ENCODE results near the gene ZNF646. TPM values are rescaled to one million over a fixed set of nuclear protein-coding genes. Genes with fewer than 3 reads are reported as not detected.
A peak's percentile ranks its signal among the peaks of the same experiment; 100 is the strongest.

Gene ZNF646
- total RNA-seq, 1 donor = 18.5 TPM

DNA sequence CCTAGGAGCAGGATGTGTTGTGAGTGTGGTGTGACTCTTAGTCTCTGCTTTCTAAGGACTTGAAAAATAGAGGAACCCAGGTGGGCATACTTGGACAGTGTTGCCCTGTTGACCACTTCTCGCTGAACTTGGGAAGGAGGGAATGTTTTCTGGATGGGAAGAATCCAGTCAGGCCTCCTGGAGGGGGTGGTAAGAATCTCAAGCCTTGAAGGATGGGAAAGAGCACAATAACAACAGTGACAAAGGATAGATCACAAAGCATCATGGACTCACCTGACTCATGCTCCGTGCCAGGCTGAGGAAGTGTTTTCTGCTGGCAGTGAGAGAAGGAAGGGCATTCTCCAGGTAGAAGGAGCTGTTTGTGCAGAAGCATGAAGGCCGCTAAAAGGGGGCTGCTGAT lies 51.6 kb downstream of the ZNF646 start:
- Histone ChIP-seq H3K4me2 (ENCODE audit: insufficient read depth, low read length) (no peak overlapping the region), H2AFZ (ENCODE audit: low read length) (no peak overlapping the region), H3K27ac (ENCODE audit: low read depth, low read length) (no peak overlapping the region), H3K4me1 (ENCODE audit: insufficient read depth, low read length) (no peaks in the 10 kb centered on the region), H3K79me2 (ENCODE audit: insufficient read depth, low read length) (no peaks in the 10 kb centered on the region), H3K4me3 (ENCODE audit: insufficient read depth, low read length) (no peak overlapping the region), H3K27me3 (ENCODE audit: insufficient read depth, low read length) (no peaks in the 10 kb centered on the region), H4K20me1 (ENCODE audit: insufficient read depth, low read length) (no peaks in the 10 kb centered on the region), H3K36me3 (ENCODE audit: insufficient read depth, low read length) (peaks cover 26% of the 10 kb centered on the region), H3K9me3 (ENCODE audit: low read depth, low read length) (no peaks in the 10 kb centered on the region)
- TF ChIP-seq, protein P1, sequence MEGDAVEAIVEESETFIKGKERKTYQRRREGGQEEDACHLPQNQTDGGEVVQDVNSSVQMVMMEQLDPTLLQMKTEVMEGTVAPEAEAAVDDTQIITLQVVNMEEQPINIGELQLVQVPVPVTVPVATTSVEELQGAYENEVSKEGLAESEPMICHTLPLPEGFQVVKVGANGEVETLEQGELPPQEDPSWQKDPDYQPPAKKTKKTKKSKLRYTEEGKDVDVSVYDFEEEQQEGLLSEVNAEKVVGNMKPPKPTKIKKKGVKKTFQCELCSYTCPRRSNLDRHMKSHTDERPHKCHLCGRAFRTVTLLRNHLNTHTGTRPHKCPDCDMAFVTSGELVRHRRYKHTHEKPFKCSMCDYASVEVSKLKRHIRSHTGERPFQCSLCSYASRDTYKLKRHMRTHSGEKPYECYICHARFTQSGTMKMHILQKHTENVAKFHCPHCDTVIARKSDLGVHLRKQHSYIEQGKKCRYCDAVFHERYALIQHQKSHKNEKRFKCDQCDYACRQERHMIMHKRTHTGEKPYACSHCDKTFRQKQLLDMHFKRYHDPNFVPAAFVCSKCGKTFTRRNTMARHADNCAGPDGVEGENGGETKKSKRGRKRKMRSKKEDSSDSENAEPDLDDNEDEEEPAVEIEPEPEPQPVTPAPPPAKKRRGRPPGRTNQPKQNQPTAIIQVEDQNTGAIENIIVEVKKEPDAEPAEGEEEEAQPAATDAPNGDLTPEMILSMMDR (IDR thresholded peaks at IDR 0.05; ENCODE audit: extremely low read depth, low read depth, low read length) = no peak
- DNase-seq (ENCODE audit: insufficient read length, low spot score, missing footprints) = no peak

DNA sequence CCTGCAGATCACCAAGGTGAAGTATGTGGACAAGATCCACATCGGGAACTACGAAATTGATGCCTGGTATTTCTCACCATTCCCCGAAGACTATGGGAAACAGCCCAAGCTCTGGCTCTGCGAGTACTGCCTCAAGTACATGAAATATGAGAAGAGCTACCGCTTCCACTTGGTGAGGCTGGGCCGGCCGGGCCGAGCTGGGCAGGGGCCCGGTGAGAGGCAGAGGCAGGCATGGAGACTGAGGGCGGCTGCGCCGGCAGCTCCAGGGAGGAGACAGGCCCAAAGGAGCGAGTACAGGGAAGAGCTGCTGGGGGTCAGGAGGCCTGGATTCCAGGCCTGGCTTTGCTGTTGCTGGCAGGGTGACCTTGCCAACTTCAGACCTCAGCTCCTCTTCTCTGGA lies 53.0 kb downstream of the ZNF646 start:
- H3K4me1 ChIP-seq (ENCODE audit: insufficient read depth, low read length) = no peaks in the 10 kb centered on the region
- H3K27ac ChIP-seq (ENCODE audit: low read depth, low read length) = no peak overlapping the region
- no peaks in the 10 kb centered on the region for H3K27me3 ChIP-seq (ENCODE audit: insufficient read depth, low read length)
- peak; percentile 50 for DNase-seq (ENCODE audit: insufficient read length, low spot score, missing footprints)
- no peak overlapping the region for H3K4me3 ChIP-seq (ENCODE audit: insufficient read depth, low read length)
- no peaks in the 10 kb centered on the region for H4K20me1 ChIP-seq (ENCODE audit: insufficient read depth, low read length)
- no peaks in the 10 kb centered on the region for H3K79me2 ChIP-seq (ENCODE audit: insufficient read depth, low read length)
- H3K4me2 ChIP-seq (ENCODE audit: insufficient read depth, low read length) = no peak overlapping the region
- peaks cover 13% of the 10 kb centered on the region for H3K36me3 ChIP-seq (ENCODE audit: insufficient read depth, low read length)
- no peak overlapping the region for H2AFZ ChIP-seq (ENCODE audit: low read length)
- TF ChIP-seq, protein P1 (IDR thresholded peaks at IDR 0.05; ENCODE audit: extremely low read depth, low read depth, low read length) = no peak
- no peaks in the 10 kb centered on the region for H3K9me3 ChIP-seq (ENCODE audit: low read depth, low read length)

DNA sequence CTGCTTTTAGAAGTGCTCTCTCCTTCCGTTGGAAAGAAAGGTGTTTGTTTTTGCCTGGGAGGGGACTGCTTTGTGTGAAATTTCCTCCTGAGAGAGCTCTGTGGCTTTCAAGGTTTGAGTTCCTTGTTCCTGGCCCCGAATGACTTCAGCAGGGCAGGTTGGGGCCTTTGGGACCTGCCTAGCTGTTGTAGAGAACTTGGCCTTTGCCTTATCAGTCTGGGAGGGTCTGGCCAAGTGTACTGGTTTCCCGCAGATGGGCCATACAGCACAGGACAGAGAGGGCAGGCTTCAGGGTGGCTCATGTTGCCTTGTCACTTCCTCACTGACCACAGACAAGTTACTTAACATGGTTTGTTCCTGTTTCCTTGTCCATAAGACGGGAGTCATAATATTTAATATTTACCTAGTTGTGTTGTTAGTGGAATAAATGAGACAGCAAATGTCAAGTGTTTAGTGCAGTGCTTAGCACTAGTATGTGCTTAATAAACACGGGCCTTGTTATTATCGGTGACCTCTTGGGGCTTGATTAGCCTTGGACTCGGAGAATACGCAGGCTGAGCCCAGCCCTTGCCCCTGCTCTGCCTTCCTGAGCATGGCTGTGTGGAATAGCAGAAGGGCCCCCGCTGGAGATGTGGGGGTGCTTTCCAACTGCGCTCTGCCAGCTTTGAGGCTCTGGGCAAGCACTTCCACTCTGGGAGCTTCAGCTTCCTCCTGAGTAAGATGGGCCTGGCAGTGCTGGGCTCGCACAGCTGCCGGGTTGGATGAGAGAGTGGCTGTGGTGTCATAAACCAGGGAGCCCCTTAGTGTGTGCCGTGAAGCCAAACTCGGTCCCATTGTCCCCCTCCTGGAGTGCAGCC lies 54.7 kb downstream of the ZNF646 start:
- Histone ChIP-seq H3K4me3 (ENCODE audit: insufficient read depth, low read length) (no peak overlapping the region), H4K20me1 (ENCODE audit: insufficient read depth, low read length) (no peaks in the 10 kb centered on the region), H3K9me3 (ENCODE audit: low read depth, low read length) (no peaks in the 10 kb centered on the region), H3K4me1 (ENCODE audit: insufficient read depth, low read length) (no peaks in the 10 kb centered on the region), H3K27ac (ENCODE audit: low read depth, low read length) (no peak overlapping the region), H3K27me3 (ENCODE audit: insufficient read depth, low read length) (no peaks in the 10 kb centered on the region), H2AFZ (ENCODE audit: low read length) (no peak overlapping the region), H3K36me3 (ENCODE audit: insufficient read depth, low read length) (peaks cover 8% of the 10 kb centered on the region), H3K4me2 (ENCODE audit: insufficient read depth, low read length) (no peak overlapping the region), H3K79me2 (ENCODE audit: insufficient read depth, low read length) (no peaks in the 10 kb centered on the region)
- TF ChIP-seq, protein P1 (IDR thresholded peaks at IDR 0.05; ENCODE audit: extremely low read depth, low read depth, low read length) = no peak
- DNase-seq (ENCODE audit: insufficient read length, low spot score, missing footprints) = peak; percentile 73

DNA sequence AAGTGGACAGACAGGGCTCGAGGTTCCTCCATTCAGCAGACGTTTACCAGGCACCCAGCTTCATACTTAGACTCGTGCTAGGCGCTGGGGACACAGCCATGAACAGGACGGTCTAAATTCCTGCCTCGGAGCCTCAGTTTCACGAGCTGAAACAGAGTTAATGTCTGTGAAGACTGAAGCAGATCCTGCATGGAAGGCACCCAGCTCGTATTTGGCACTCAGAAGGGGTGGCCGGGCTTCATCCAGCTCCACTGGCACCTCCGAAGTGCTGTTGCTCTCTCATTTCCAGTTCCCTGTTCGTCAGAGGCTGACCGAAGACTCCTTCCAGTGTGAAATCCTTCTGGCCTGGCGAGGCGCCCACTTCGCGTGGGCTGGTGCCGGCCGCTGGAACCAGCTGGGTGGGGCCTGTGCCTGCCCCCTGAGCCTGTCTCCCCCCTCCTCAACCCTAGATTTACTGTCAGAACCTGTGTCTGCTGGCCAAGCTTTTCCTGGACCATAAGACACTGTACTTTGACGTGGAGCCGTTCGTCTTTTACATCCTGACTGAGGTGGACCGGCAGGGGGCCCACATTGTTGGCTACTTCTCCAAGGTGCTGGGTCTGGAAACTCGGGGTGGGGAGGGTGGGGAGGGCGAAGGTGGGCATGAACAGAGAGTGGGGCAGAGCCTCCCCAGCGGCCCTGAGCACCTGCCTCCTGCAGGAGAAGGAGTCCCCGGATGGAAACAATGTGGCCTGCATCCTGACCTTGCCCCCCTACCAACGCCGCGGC lies 55.5 kb downstream of the ZNF646 start:
- no peak overlapping the region for H3K4me3 ChIP-seq (ENCODE audit: insufficient read depth, low read length)
- peaks cover 4% of the 10 kb centered on the region for H3K4me1 ChIP-seq (ENCODE audit: insufficient read depth, low read length)
- H3K9me3 ChIP-seq (ENCODE audit: low read depth, low read length) = no peaks in the 10 kb centered on the region
- H3K27me3 ChIP-seq (ENCODE audit: insufficient read depth, low read length) = peaks cover under 1% of the 10 kb centered on the region
- no peaks in the 10 kb centered on the region for H3K79me2 ChIP-seq (ENCODE audit: insufficient read depth, low read length)
- no peaks in the 10 kb centered on the region for H4K20me1 ChIP-seq (ENCODE audit: insufficient read depth, low read length)
- DNase-seq (ENCODE audit: insufficient read length, low spot score, missing footprints) = peak; percentile 80
- TF ChIP-seq, protein P1 (IDR thresholded peaks at IDR 0.05; ENCODE audit: extremely low read depth, low read depth, low read length) = no peak
- no peak overlapping the region for H2AFZ ChIP-seq (ENCODE audit: low read length)
- no peak overlapping the region for H3K4me2 ChIP-seq (ENCODE audit: insufficient read depth, low read length)
- peaks cover 8% of the 10 kb centered on the region for H3K36me3 ChIP-seq (ENCODE audit: insufficient read depth, low read length)
- H3K27ac ChIP-seq (ENCODE audit: low read depth, low read length) = no peak overlapping the region

All from osteoblast (primary cell).